WERI-Rb-1 (cell line): Measurements from ENCODE around the gene OS9.

Source experiments
- DNase-seq: peaks from one replicate; pipeline ENCODE4 v3.0.0-alpha.2; 2020
- H3K27ac ChIP-seq: fragments of 250-450 bp; sonication (Bioruptor Pico); 2 replicates; pipeline ENCODE4 v1.5.1; 2020; ENCODE audit warnings: mild to moderate bottlenecking, moderate library complexity
- H3K27me3 ChIP-seq: fragments of 250-450 bp; sonication (Bioruptor Pico); 2 replicates; pipeline ENCODE4 v1.5.1; 2021; ENCODE audit warnings: mild to moderate bottlenecking, low read depth, moderate library complexity; ENCODE audit not compliant: insufficient read depth, severe bottlenecking
- H3K36me3 ChIP-seq: fragments of 250-450 bp; sonication (Bioruptor Pico); 2 replicates; pipeline ENCODE4 v1.5.1; 2020; ENCODE audit warnings: mild to moderate bottlenecking, moderate library complexity
- H3K4me3 ChIP-seq: 2 replicates; pipeline ENCODE4 v1.5.1; 2011; ENCODE audit warnings: low read depth, mild to moderate bottlenecking, control low read depth, low read length
- H3K9me3 ChIP-seq: fragments of 250-450 bp; sonication (Bioruptor Pico); 2 replicates; pipeline ENCODE4 v1.5.1; 2021; ENCODE audit warnings: mild to moderate bottlenecking, moderate library complexity; ENCODE audit not compliant: severe bottlenecking
- CTCF ChIP-seq: IDR thresholded peaks from 2 replicates; pipeline ENCODE4 v1.5.1; 2011; ENCODE audit warnings: low read depth, mild to moderate bottlenecking, control low read depth, inconsistent platforms, low read length

Gene OS9

GRCh38 chr12:57765003-57765697 is 71.2 kb downstream of the OS9 start:
- TF ChIP-seq CTCF = no peak
- Histone ChIP-seq H3K27ac (peak overlapping the region; percentile 94), H3K27me3 (no peaks in the 10 kb centered on the region), H3K4me3 (no peak overlapping the region), H3K36me3 (peaks cover 78% of the 10 kb centered on the region), H3K9me3 (no peaks in the 10 kb centered on the region)
- no peak for DNase-seq

- Histone ChIP-seq H3K4me3 (peak overlapping the region; percentile 88), H3K27me3 (no peaks in the 10 kb centered on the region), H3K36me3 (peaks cover 78% of the 10 kb centered on the region), H3K27ac (peak overlapping the region; percentile 93), H3K9me3 (no peaks in the 10 kb centered on the region)
- no peak for TF ChIP-seq CTCF
- no peak for DNase-seq
These were observed 71.9 kb downstream of the OS9 start for GRCh38 chr12:57765698-57766463.

GRCh38 chr12:57766464-57767304 is 72.8 kb downstream of the OS9 start, which contains the start of gene CYP27B1:
Gene CYP27B1, minus strand, starts transcription at chr12:57767078. Its CDS starts 37 bp downstream, at chr12:57767041.
- Histone ChIP-seq H3K27me3 (no peaks in the 10 kb centered on the region), H3K9me3 (no peaks in the 10 kb centered on the region), H3K4me3 (peak within 1 kb of the TSS; percentile 88), H3K36me3 (peaks cover 73% of the 10 kb centered on the region), H3K27ac (peak within 1 kb of the TSS; percentile 93)
- DNase-seq = peak; percentile 97
- no peak for TF ChIP-seq CTCF

- H3K36me3 ChIP-seq = peaks cover 69% of the 10 kb centered on the region
- H3K9me3 ChIP-seq = no peaks in the 10 kb centered on the region
- DNase-seq = peak; percentile 55
- H3K27me3 ChIP-seq = no peaks in the 10 kb centered on the region
- H3K4me3 ChIP-seq = peak overlapping the region; percentile 88
- peak overlapping the region; percentile 93 for H3K27ac ChIP-seq
- no peak for TF ChIP-seq CTCF
These were observed 73.4 kb downstream of the OS9 start for GRCh38 chr12:57767305-57767698.

- peaks cover 66% of the 10 kb centered on the region for H3K36me3 ChIP-seq
- no peaks in the 10 kb centered on the region for H3K9me3 ChIP-seq
- no peaks in the 10 kb centered on the region for H3K27me3 ChIP-seq
- H3K4me3 ChIP-seq = no peak overlapping the region; the same call in 1 of the 2 replicates
- H3K27ac ChIP-seq = peak overlapping the region; percentile 93
- DNase-seq = no peak
- TF ChIP-seq CTCF = no peak
These were observed 73.9 kb downstream of the OS9 start for GRCh38 chr12:57767876-57768275.
